Measurements from ENCODE around the gene GRHL1. TPM values are rescaled to one million over a fixed set of nuclear protein-coding genes. Genes with fewer than 3 reads are reported as not detected.

The GRHL1 gene
- total and polyA plus RNA-seq, 2 experiments from 2014 or later: 2.9 to 4.2 TPM

DNA sequence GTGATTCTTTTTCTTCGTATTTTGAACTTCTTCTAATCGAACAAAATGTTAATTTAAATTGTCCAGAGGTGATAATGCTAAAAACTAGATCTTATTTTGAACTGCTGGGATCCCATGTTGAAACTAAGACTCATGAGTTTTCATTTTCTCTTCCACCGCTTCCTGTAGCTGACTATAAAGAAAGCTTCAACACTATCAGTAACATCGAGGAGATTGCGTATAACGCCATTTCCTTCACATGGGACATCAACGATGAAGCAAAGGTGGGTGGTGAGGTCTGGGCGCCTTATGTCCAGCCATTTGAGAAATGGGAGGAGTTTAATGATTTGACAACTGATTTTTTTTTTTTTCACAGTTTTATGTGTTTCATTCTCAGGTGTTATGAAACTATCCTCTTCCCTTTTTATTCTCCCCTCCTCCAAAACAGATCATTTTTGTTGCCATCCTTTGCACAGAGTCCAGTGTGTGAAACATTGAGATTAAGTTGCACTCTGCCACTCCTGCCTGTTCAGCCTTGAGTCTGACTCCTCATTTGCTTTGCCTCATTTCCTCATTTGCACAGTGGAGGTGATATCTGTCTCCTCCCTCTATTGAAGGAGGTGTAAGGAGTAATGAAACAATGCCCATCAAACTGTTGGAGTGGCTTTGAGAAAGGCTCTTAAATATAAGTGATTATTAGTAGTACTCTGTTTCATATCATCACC is 13.8 kb downstream of the GRHL1 start:
- ATAC-seq (no peak), DNase-seq (ENCODE audit: low spot score) (no peak)
- Histone ChIP-seq H3K27me3 (ENCODE audit: insufficient read depth) (no peaks in the 10 kb centered on the region), H3K4me2 (no peak overlapping the region), H3K79me2 (replicated peaks; ENCODE audit: insufficient read depth) (no peaks in the 10 kb centered on the region), H2AFZ (no peak overlapping the region), H3F3A (replicated peaks; ENCODE audit: low read depth) (no peaks in the 10 kb centered on the region), H3K36me3 (ENCODE audit: insufficient read depth) (no peaks in the 10 kb centered on the region), H3K27ac (ENCODE audit: low read depth) (no peak overlapping the region), H3K4me3 (no peak overlapping the region), H4K20me1 (replicated peaks; ENCODE audit: insufficient read depth) (no peaks in the 10 kb centered on the region), H3K4me1 (ENCODE audit: insufficient read depth) (no peaks in the 10 kb centered on the region), H3K9me2 (ENCODE audit: insufficient read depth) (no peaks in the 10 kb centered on the region)
- TF ChIP-seq ZNF331 (CRISPR knock-in tag; IDR thresholded peaks at IDR 0.05; ENCODE audit: low read depth) (no peak), ZNF114 (CRISPR knock-in tag; IDR thresholded peaks at IDR 0.05) (no peak), EZH2 (IDR thresholded peaks at IDR 0.05; ENCODE audit: low read depth, unreplicated experiment) (no peak), NANOG (IDR thresholded peaks at IDR 0.05; ENCODE audit: borderline replicate concordance) (no peak), JUNB (IDR thresholded peaks at IDR 0.05; ENCODE audit: unreplicated experiment) (no peak), CREB1 (CRISPR knock-in tag; IDR thresholded peaks at IDR 0.05; ENCODE audit: low read depth) (no peak), REST (IDR thresholded peaks at IDR 0.05; ENCODE audit: unreplicated experiment) (no peak), STAT1 (IDR thresholded peaks at IDR 0.05; ENCODE audit: unreplicated experiment) (no peak), EZH2phosphoT487 (IDR thresholded peaks at IDR 0.05; ENCODE audit: unreplicated experiment) (no peak)
- TF ChIP-seq, protein P1, sequence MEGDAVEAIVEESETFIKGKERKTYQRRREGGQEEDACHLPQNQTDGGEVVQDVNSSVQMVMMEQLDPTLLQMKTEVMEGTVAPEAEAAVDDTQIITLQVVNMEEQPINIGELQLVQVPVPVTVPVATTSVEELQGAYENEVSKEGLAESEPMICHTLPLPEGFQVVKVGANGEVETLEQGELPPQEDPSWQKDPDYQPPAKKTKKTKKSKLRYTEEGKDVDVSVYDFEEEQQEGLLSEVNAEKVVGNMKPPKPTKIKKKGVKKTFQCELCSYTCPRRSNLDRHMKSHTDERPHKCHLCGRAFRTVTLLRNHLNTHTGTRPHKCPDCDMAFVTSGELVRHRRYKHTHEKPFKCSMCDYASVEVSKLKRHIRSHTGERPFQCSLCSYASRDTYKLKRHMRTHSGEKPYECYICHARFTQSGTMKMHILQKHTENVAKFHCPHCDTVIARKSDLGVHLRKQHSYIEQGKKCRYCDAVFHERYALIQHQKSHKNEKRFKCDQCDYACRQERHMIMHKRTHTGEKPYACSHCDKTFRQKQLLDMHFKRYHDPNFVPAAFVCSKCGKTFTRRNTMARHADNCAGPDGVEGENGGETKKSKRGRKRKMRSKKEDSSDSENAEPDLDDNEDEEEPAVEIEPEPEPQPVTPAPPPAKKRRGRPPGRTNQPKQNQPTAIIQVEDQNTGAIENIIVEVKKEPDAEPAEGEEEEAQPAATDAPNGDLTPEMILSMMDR (conservative IDR thresholded peaks at IDR 0.05; ENCODE audit: low read depth in 2 of 2): no peak
- TF ChIP-seq, protein P2, sequence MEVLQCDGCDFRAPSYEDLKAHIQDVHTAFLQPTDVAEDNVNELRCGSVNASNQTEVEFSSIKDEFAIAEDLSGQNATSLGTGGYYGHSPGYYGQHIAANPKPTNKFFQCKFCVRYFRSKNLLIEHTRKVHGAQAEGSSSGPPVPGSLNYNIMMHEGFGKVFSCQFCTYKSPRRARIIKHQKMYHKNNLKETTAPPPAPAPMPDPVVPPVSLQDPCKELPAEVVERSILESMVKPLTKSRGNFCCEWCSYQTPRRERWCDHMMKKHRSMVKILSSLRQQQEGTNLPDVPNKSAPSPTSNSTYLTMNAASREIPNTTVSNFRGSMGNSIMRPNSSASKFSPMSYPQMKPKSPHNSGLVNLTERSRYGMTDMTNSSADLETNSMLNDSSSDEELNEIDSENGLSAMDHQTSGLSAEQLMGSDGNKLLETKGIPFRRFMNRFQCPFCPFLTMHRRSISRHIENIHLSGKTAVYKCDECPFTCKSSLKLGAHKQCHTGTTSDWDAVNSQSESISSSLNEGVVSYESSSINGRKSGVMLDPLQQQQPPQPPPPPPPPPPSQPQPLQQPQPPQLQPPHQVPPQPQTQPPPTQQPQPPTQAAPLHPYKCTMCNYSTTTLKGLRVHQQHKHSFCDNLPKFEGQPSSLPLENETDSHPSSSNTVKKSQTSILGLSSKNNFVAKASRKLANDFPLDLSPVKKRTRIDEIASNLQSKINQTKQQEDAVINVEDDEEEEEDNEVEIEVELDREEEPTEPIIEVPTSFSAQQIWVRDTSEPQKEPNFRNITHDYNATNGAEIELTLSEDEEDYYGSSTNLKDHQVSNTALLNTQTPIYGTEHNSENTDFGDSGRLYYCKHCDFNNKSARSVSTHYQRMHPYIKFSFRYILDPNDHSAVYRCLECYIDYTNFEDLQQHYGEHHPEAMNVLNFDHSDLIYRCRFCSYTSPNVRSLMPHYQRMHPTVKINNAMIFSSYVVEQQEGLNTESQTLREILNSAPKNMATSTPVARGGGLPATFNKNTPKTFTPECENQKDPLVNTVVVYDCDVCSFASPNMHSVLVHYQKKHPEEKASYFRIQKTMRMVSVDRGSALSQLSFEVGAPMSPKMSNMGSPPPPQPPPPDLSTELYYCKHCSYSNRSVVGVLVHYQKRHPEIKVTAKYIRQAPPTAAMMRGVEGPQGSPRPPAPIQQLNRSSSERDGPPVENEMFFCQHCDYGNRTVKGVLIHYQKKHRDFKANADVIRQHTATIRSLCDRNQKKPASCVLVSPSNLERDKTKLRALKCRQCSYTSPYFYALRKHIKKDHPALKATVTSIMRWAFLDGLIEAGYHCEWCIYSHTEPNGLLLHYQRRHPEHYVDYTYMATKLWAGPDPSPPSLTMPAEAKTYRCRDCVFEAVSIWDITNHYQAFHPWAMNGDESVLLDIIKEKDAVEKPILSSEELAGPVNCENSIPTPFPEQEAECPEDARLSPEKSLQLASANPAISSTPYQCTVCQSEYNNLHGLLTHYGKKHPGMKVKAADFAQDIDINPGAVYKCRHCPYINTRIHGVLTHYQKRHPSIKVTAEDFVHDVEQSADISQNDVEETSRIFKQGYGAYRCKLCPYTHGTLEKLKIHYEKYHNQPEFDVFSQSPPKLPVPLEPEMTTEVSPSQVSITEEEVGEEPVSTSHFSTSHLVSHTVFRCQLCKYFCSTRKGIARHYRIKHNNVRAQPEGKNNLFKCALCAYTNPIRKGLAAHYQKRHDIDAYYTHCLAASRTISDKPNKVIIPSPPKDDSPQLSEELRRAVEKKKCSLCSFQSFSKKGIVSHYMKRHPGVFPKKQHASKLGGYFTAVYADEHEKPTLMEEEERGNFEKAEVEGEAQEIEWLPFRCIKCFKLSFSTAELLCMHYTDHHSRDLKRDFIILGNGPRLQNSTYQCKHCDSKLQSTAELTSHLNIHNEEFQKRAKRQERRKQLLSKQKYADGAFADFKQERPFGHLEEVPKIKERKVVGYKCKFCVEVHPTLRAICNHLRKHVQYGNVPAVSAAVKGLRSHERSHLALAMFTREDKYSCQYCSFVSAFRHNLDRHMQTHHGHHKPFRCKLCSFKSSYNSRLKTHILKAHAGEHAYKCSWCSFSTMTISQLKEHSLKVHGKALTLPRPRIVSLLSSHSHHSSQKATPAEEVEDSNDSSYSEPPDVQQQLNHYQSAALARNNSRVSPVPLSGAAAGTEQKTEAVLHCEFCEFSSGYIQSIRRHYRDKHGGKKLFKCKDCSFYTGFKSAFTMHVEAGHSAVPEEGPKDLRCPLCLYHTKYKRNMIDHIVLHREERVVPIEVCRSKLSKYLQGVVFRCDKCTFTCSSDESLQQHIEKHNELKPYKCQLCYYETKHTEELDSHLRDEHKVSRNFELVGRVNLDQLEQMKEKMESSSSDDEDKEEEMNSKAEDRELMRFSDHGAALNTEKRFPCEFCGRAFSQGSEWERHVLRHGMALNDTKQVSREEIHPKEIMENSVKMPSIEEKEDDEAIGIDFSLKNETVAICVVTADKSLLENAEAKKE (CRISPR knock-in tag; IDR thresholded peaks at IDR 0.05): no peak
- TF ChIP-seq, protein P3, sequence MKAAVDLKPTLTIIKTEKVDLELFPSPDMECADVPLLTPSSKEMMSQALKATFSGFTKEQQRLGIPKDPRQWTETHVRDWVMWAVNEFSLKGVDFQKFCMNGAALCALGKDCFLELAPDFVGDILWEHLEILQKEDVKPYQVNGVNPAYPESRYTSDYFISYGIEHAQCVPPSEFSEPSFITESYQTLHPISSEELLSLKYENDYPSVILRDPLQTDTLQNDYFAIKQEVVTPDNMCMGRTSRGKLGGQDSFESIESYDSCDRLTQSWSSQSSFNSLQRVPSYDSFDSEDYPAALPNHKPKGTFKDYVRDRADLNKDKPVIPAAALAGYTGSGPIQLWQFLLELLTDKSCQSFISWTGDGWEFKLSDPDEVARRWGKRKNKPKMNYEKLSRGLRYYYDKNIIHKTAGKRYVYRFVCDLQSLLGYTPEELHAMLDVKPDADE (IDR thresholded peaks at IDR 0.05): no peak
- Mint-ChIP-seq H3K27ac (no peak overlapping the region), H3K36me3 (ENCODE audit: low read depth) (no peaks in the 10 kb centered on the region), H3K9me3 (no peaks in the 10 kb centered on the region), H3K4me1 (no peaks in the 10 kb centered on the region), H3K27me3 (ENCODE audit: insufficient read depth, low read depth, poor library complexity) (no peaks in the 10 kb centered on the region), H3K4me3 (no peak overlapping the region)
